ENCODE data around the gene HOXC12. TPM values are rescaled to one million over a fixed set of nuclear protein-coding genes. Genes with fewer than 3 reads are reported as not detected.

HOXC12 gene
- total RNA-seq, 1 donor from 2014 or later = not detected

DNA sequence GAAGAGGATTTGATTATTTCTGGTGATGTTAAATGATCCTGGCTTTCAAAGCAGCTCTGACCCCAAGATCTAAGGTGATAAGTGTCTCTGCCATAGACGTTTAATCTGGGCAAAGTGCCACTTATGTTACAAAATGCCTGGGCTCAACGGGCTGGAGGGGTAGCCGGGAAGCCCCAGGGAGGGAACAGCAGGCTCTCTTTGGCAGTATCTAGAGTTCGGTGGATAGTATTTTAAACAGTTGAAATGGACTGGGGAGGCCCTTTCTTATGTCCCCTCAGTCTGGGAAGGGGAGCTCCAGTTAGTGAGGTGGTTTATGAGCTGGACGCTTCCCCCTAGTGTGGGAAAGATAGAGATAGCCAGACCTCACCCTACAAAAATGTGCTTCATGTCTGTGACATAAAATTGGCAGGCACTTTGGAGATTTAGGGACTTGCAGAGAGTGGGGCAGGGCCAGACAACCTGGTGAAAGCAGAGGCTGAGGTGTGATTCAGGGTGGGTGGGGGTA, 12.8 kb downstream of the HOXC12 start:
- Mint-ChIP-seq H3K9me3 (no peaks in the 10 kb centered on the region), H3K4me3 (no peak overlapping the region), H3K27ac (no peak overlapping the region), H3K4me1 (ENCODE audit: unreplicated experiment) (peaks cover 12% of the 10 kb centered on the region), H3K27me3 (peaks cover 100% of the 10 kb centered on the region), H3K36me3 (no peaks in the 10 kb centered on the region)
- TF ChIP-seq, protein P1, sequence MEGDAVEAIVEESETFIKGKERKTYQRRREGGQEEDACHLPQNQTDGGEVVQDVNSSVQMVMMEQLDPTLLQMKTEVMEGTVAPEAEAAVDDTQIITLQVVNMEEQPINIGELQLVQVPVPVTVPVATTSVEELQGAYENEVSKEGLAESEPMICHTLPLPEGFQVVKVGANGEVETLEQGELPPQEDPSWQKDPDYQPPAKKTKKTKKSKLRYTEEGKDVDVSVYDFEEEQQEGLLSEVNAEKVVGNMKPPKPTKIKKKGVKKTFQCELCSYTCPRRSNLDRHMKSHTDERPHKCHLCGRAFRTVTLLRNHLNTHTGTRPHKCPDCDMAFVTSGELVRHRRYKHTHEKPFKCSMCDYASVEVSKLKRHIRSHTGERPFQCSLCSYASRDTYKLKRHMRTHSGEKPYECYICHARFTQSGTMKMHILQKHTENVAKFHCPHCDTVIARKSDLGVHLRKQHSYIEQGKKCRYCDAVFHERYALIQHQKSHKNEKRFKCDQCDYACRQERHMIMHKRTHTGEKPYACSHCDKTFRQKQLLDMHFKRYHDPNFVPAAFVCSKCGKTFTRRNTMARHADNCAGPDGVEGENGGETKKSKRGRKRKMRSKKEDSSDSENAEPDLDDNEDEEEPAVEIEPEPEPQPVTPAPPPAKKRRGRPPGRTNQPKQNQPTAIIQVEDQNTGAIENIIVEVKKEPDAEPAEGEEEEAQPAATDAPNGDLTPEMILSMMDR (conservative IDR thresholded peaks at IDR 0.05) = no peak
- no peak for DNase-seq (ENCODE audit: extremely low spot score, unreplicated experiment)

DNA sequence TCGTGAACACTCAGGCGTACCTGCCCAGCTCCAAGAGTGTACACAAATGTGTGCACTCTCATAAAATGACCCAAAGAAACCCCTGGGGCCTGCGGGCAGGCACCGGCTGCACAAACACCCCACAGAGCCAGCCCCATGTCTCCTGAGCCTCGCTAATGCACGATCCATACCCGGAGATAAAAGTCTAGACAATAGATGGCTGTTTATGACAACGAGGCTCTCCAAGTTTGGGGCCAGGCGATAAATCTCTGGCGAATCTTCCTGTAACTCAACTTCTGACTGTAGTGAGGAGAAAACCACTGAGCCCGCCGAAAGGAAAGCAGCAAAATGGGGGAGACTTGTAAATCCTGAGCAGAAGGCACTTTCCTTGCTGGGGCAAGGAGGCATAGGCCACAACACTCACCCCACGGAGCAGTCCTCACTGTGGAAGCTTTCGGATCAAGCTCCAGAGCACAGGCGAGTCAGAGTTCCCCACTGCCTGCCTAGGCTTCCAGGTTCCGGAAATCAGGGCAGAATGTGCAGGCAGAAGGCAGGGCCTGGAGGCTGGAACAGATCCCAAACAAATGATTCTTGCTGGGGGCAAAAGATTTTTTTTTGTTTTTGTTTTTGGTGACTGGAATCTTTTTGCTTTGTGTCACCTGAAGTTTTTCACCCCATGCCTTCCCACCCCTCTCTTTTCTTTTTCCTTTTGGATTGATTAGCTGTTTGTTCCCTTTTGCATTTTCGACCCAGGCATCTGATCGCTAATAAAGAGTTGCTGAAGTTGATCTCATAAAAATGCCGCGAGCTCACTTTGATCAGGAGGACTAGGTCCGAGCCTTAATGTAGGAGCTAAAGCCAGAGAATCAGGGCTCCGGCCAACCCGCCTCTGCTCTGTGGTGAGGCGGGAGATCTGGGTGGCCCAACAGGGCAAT, 13.8 kb downstream of the HOXC12 start:
- Mint-ChIP-seq H3K4me1 (ENCODE audit: unreplicated experiment) (peaks cover 12% of the 10 kb centered on the region), H3K4me3 (no peak overlapping the region), H3K27me3 (peaks cover 100% of the 10 kb centered on the region), H3K36me3 (no peaks in the 10 kb centered on the region), H3K9me3 (no peaks in the 10 kb centered on the region), H3K27ac (no peak overlapping the region)
- no peak for DNase-seq (ENCODE audit: extremely low spot score, unreplicated experiment)
- TF ChIP-seq, protein P1 (conservative IDR thresholded peaks at IDR 0.05) = no peak

DNA sequence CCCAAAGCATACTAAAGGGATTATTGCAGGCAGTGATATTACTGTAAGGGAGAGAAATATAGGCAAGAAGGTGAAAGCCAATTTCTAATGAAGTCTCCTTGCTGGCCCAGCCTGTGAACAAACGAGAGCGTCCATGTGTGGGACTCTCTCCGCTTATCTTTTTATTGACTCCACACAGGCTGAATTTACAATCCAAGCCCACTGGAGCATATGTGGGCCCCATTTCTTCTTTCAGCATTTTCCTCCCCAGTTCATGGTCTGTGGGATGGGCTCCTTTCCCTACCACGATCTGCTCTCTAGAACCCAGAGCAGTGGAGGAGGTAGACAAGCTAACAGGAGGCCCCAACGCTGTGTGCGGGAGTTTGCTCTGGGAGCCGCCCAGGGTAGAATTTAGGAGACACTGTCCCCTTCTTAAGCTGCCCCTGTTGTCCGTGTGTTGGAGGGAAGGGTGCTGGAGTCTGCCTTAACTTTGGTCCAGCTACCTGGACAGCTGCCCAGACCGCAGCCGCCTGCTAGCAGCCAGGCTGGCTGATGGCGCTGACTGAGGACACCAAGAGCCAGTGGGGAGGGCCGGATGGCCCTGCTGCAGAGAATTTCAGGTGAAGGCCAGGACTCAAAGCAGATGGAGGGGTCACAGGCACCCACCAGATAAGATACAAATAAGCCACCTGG, 15.0 kb downstream of the HOXC12 start:
- H3K4me1 Mint-ChIP-seq (ENCODE audit: unreplicated experiment) = peaks cover 12% of the 10 kb centered on the region
- no peak for DNase-seq (ENCODE audit: extremely low spot score, unreplicated experiment)
- no peak overlapping the region for H3K27ac Mint-ChIP-seq
- H3K27me3 Mint-ChIP-seq = peaks cover 98% of the 10 kb centered on the region
- H3K36me3 Mint-ChIP-seq = no peaks in the 10 kb centered on the region
- no peaks in the 10 kb centered on the region for H3K9me3 Mint-ChIP-seq
- no peak overlapping the region for H3K4me3 Mint-ChIP-seq
- TF ChIP-seq, protein P1 (conservative IDR thresholded peaks at IDR 0.05) = no peak

DNA sequence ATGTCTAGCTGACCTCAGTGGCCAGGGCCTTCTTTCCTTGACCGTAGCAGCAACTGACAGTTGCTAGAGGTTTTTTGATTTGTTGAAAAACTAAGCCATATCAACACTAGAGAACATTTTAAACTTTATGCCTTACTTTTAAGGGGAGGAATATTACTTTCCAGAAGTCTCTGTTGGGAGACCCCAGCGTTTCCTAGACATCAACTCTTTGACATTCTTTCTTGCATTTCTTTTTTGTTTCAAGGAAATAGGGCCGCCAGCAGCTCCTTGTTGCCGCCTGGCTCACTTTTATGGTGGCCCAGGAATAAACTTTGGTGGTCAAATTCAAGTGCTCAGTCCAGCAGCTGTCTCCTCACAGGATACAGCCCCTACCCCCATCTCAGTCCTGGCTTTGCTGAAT, 15.7 kb downstream of the HOXC12 start:
- Mint-ChIP-seq H3K9me3 (no peaks in the 10 kb centered on the region), H3K27ac (no peak overlapping the region), H3K27me3 (peaks cover 96% of the 10 kb centered on the region), H3K4me1 (ENCODE audit: unreplicated experiment) (peaks cover 11% of the 10 kb centered on the region), H3K4me3 (no peak overlapping the region), H3K36me3 (no peaks in the 10 kb centered on the region)
- TF ChIP-seq, protein P1 (conservative IDR thresholded peaks at IDR 0.05) = no peak
- DNase-seq (ENCODE audit: extremely low spot score, unreplicated experiment) = no peak

DNA sequence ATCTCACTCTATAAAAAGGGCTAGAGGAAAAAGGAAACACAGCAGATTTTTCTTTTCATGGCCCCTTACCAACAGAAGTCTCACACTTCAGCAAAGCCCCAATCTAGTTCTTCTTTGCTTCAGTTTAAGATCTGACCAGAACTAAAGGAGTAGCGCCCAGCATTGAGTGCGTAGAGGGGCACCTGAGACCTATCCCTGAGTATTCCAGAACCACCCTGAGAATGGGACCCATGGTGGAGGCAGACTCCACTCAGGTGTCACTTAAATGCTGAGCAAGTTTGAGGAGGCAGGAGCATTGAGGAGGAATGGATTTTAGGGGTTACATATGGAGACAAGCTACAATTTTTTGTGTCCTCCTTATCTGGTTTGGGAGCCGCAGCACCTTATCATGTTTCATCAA, 16.4 kb downstream of the HOXC12 start:
- DNase-seq (ENCODE audit: extremely low spot score, unreplicated experiment) = no peak
- Mint-ChIP-seq H3K4me3 (no peak overlapping the region), H3K27me3 (peaks cover 96% of the 10 kb centered on the region), H3K36me3 (no peaks in the 10 kb centered on the region), H3K9me3 (no peaks in the 10 kb centered on the region), H3K27ac (no peak overlapping the region), H3K4me1 (ENCODE audit: unreplicated experiment) (peaks cover 9% of the 10 kb centered on the region)
- TF ChIP-seq, protein P1 (conservative IDR thresholded peaks at IDR 0.05) = no peak

Measured in type B pancreatic cell (in vitro differentiated cells).